Measurements from ENCODE around the gene USE1.
A peak's percentile ranks its signal among the peaks of the same experiment; 100 is the strongest.

Gene USE1

GRCh38 chr19:17211547-17212446, 3.4 kb upstream of the USE1 start:
- Histone ChIP-seq H3K4me3 (ENCODE audit: low read length) (no peak overlapping the region), H3K27me3 (ENCODE audit: insufficient read depth, low read length) (no peaks in the 10 kb centered on the region), H3K36me3 (ENCODE audit: insufficient read depth, low read length) (peaks cover 38% of the 10 kb centered on the region), H3K4me1 (ENCODE audit: insufficient read depth, low read length) (peaks cover 8% of the 10 kb centered on the region), H2AFZ (ENCODE audit: low read depth, low read length) (no peak overlapping the region), H3K9me3 (ENCODE audit: low read length) (peaks cover 1% of the 10 kb centered on the region)

- Histone ChIP-seq H2AFZ (ENCODE audit: low read depth, low read length) (no peak overlapping the region), H3K4me1 (ENCODE audit: insufficient read depth, low read length) (peaks cover 8% of the 10 kb centered on the region), H3K4me3 (ENCODE audit: low read length) (no peak overlapping the region), H3K9me3 (ENCODE audit: low read length) (peaks cover 1% of the 10 kb centered on the region), H3K27me3 (ENCODE audit: insufficient read depth, low read length) (no peaks in the 10 kb centered on the region), H3K36me3 (ENCODE audit: insufficient read depth, low read length) (peaks cover 44% of the 10 kb centered on the region)
Observed at GRCh38 chr19:17213334-17213733, 1.8 kb upstream of the USE1 start.

- Histone ChIP-seq H3K27me3 (ENCODE audit: insufficient read depth, low read length) (no peaks in the 10 kb centered on the region), H3K36me3 (ENCODE audit: insufficient read depth, low read length) (peaks cover 39% of the 10 kb centered on the region)
Observed at GRCh38 chr19:17214508-17215126, 540 bp upstream of the USE1 start.

GRCh38 chr19:17216058-17216670, 1.0 kb downstream of the USE1 start:
- Histone ChIP-seq H2AFZ (ENCODE audit: low read depth, low read length) (no peak overlapping the region), H3K27me3 (ENCODE audit: insufficient read depth, low read length) (no peaks in the 10 kb centered on the region), H3K4me1 (ENCODE audit: insufficient read depth, low read length) (peaks cover 8% of the 10 kb centered on the region), H3K36me3 (ENCODE audit: insufficient read depth, low read length) (peaks cover 30% of the 10 kb centered on the region), H3K9me3 (ENCODE audit: low read length) (no peaks in the 10 kb centered on the region), H3K4me3 (ENCODE audit: low read length) (peak overlapping the region; percentile 76)

More at GRCh38 chr19:17214508-17215126, 540 bp upstream of the USE1 start:
- Histone ChIP-seq H2AFZ (ENCODE audit: low read depth, low read length) (peak overlapping the region; percentile 78), H3K4me1 (ENCODE audit: insufficient read depth, low read length) (peaks cover 8% of the 10 kb centered on the region), H3K4me3 (ENCODE audit: low read length) (peak overlapping the region; percentile 76), H3K9me3 (ENCODE audit: low read length) (no peaks in the 10 kb centered on the region)

GRCh38 chr19:17219286-17219685, 4.1 kb downstream of the USE1 start:
- Histone ChIP-seq H3K36me3 (ENCODE audit: insufficient read depth, low read length) (peaks cover 19% of the 10 kb centered on the region), H3K4me1 (ENCODE audit: insufficient read depth, low read length) (peaks cover 7% of the 10 kb centered on the region)

GRCh38 chr19:17220207-17220758, 5.1 kb downstream of the USE1 start:
- H3K27me3 ChIP-seq (ENCODE audit: insufficient read depth, low read length), result no peaks in the 10 kb centered on the region
- no peaks in the 10 kb centered on the region for H3K4me1 ChIP-seq (ENCODE audit: insufficient read depth, low read length)
- H2AFZ ChIP-seq (ENCODE audit: low read depth, low read length), result no peak overlapping the region
- peaks cover 19% of the 10 kb centered on the region for H3K36me3 ChIP-seq (ENCODE audit: insufficient read depth, low read length)
- no peak overlapping the region for H3K4me3 ChIP-seq (ENCODE audit: low read length)
- H3K9me3 ChIP-seq (ENCODE audit: low read length), result no peaks in the 10 kb centered on the region

More at GRCh38 chr19:17219286-17219685, 4.1 kb downstream of the USE1 start:
- no peaks in the 10 kb centered on the region for H3K9me3 ChIP-seq (ENCODE audit: low read length)
- no peak overlapping the region for H2AFZ ChIP-seq (ENCODE audit: low read depth, low read length)
- no peak overlapping the region for H3K4me3 ChIP-seq (ENCODE audit: low read length)
- H3K27me3 ChIP-seq (ENCODE audit: insufficient read depth, low read length), result no peaks in the 10 kb centered on the region

GRCh38 chr19:17225053-17225452, 9.9 kb downstream of the USE1 start:
- Histone ChIP-seq H3K36me3 (ENCODE audit: insufficient read depth, low read length) (no peaks in the 10 kb centered on the region), H3K27me3 (ENCODE audit: insufficient read depth, low read length) (no peaks in the 10 kb centered on the region), H3K4me3 (ENCODE audit: low read length) (no peak overlapping the region), H3K9me3 (ENCODE audit: low read length) (no peaks in the 10 kb centered on the region), H2AFZ (ENCODE audit: low read depth, low read length) (no peak overlapping the region), H3K4me1 (ENCODE audit: insufficient read depth, low read length) (no peaks in the 10 kb centered on the region)

GRCh38 chr19:17226002-17226933, 11.1 kb downstream of the USE1 start, which contains the start of gene OCEL1:
Gene OCEL1 (plus strand): TSS chr19:17226226. CDS start chr19:17226248, 22 bp downstream.
- peak within 1 kb of the TSS; percentile 53 for H3K4me3 ChIP-seq (ENCODE audit: low read length)
- peaks cover 7% of the 10 kb centered on the region for H3K36me3 ChIP-seq (ENCODE audit: insufficient read depth, low read length)
- no peaks in the 10 kb centered on the region for H3K4me1 ChIP-seq (ENCODE audit: insufficient read depth, low read length)
- no peaks in the 10 kb centered on the region for H3K9me3 ChIP-seq (ENCODE audit: low read length)
- H2AFZ ChIP-seq (ENCODE audit: low read depth, low read length), result peak within 1 kb of the TSS; percentile 18
- H3K27me3 ChIP-seq (ENCODE audit: insufficient read depth, low read length), result no peaks in the 10 kb centered on the region

- Histone ChIP-seq H3K27me3 (ENCODE audit: insufficient read depth, low read length) (no peaks in the 10 kb centered on the region), H3K4me1 (ENCODE audit: insufficient read depth, low read length) (no peaks in the 10 kb centered on the region), H3K36me3 (ENCODE audit: insufficient read depth, low read length) (peaks cover 18% of the 10 kb centered on the region), H3K9me3 (ENCODE audit: low read length) (no peaks in the 10 kb centered on the region), H2AFZ (ENCODE audit: low read depth, low read length) (no peak overlapping the region), H3K4me3 (ENCODE audit: low read length) (no peak overlapping the region)
Observed at GRCh38 chr19:17227798-17228367, 12.7 kb downstream of the USE1 start.

- H3K4me1 ChIP-seq (ENCODE audit: insufficient read depth, low read length), result no peaks in the 10 kb centered on the region
- H3K9me3 ChIP-seq (ENCODE audit: low read length), result no peaks in the 10 kb centered on the region
- no peak overlapping the region for H3K4me3 ChIP-seq (ENCODE audit: low read length)
- no peaks in the 10 kb centered on the region for H3K27me3 ChIP-seq (ENCODE audit: insufficient read depth, low read length)
- H3K36me3 ChIP-seq (ENCODE audit: insufficient read depth, low read length), result peaks cover 24% of the 10 kb centered on the region
- H2AFZ ChIP-seq (ENCODE audit: low read depth, low read length), result no peak overlapping the region
Observed at GRCh38 chr19:17229890-17230289, 14.7 kb downstream of the USE1 start.

GRCh38 chr19:17232258-17232657, 17.1 kb downstream of the USE1 start:
- peaks cover 32% of the 10 kb centered on the region for H3K36me3 ChIP-seq (ENCODE audit: insufficient read depth, low read length)
- H3K4me1 ChIP-seq (ENCODE audit: insufficient read depth, low read length), result no peaks in the 10 kb centered on the region
- no peak overlapping the region for H2AFZ ChIP-seq (ENCODE audit: low read depth, low read length)
- no peaks in the 10 kb centered on the region for H3K27me3 ChIP-seq (ENCODE audit: insufficient read depth, low read length)
- H3K9me3 ChIP-seq (ENCODE audit: low read length), result no peaks in the 10 kb centered on the region
- no peak overlapping the region for H3K4me3 ChIP-seq (ENCODE audit: low read length)

GRCh38 chr19:17234911-17235299, 19.7 kb downstream of the USE1 start:
- Histone ChIP-seq H3K9me3 (ENCODE audit: low read length) (no peaks in the 10 kb centered on the region), H3K4me1 (ENCODE audit: insufficient read depth, low read length) (no peaks in the 10 kb centered on the region), H3K27me3 (ENCODE audit: insufficient read depth, low read length) (no peaks in the 10 kb centered on the region), H3K36me3 (ENCODE audit: insufficient read depth, low read length) (peaks cover 38% of the 10 kb centered on the region), H3K4me3 (ENCODE audit: low read length) (no peak overlapping the region), H2AFZ (ENCODE audit: low read depth, low read length) (no peak overlapping the region)

Data from neuron (in vitro differentiated cells).